ENCODE data around the gene MCRIP2. TPM values are rescaled to one million over a fixed set of nuclear protein-coding genes. Genes with fewer than 3 reads are reported as not detected.

MCRIP2 gene
- total and polyA plus RNA-seq, 10 donors, result 23.6 to 106 (median 41.8) TPM

GRCh38 chr16:658679-659571, 17.3 kb downstream of the MCRIP2 start:
- TF ChIP-seq POLR2A (IDR thresholded peaks at IDR 0.05) (no peak), CTCF (IDR thresholded peaks at IDR 0.05 in 8 of 11, conservative IDR thresholded peaks at IDR 0.05 in 3 of 11) (no peak), POLR2AphosphoS5 (IDR thresholded peaks at IDR 0.05) (no peak)
- intact Hi-C loops (cut with DNase I; ENCODE audit: low total_unique reads), result no loop called here
- 88 to 95% (median 92%) methylated on average over 21 to 35 of the region's 35 CpGs for WGBS, 5 donors

GRCh38 chr16:659618-660017, 18.0 kb downstream of the MCRIP2 start:
- Histone ChIP-seq H3K9me3 (no peaks in the 10 kb centered on the region), H3K27ac (peak overlapping the region in 2 of 8 donors; percentile 78 to 84), H3K4me1 (peaks cover 9 to 22% (median 16%) of the 10 kb centered on the region in 6 donors), H3K36me3 (peaks cover 0 to 39% (median 0%) of the 10 kb centered on the region in 6 donors), H3K27me3 (replicated peaks in 1 of 7) (no peaks in the 10 kb centered on the region), H3K4me3 (no peak overlapping the region)
- intact Hi-C loops (cut with DNase I; ENCODE audit: low total_unique reads), result no loop called here
- DNase-seq, result no peak
- TF ChIP-seq CTCF (IDR thresholded peaks at IDR 0.05 in 8 of 11, conservative IDR thresholded peaks at IDR 0.05 in 3 of 11) (no peak), POLR2A (IDR thresholded peaks at IDR 0.05) (no peak), POLR2AphosphoS5 (IDR thresholded peaks at IDR 0.05) (no peak)
- WGBS, 5 donors, result 87 to 93% (median 91%) methylated on average over 16 to 20 of the region's 20 CpGs

More at GRCh38 chr16:658679-659571, 17.3 kb downstream of the MCRIP2 start:
- H3K4me3 ChIP-seq, result no peak overlapping the region
- H3K27me3 ChIP-seq (replicated peaks in 1 of 7), result no peaks in the 10 kb centered on the region
- peaks cover 9 to 22% (median 16%) of the 10 kb centered on the region in 6 donors for H3K4me1 ChIP-seq
- no peak for DNase-seq
- no peak overlapping the region for H3K27ac ChIP-seq
- H3K36me3 ChIP-seq, result peaks cover 0 to 40% (median 0%) of the 10 kb centered on the region in 6 donors
- no peaks in the 10 kb centered on the region for H3K9me3 ChIP-seq

GRCh38 chr16:660132-660458, 18.5 kb downstream of the MCRIP2 start:
- no peaks in the 10 kb centered on the region for H3K27me3 ChIP-seq (replicated peaks in 1 of 7)
- peak overlapping the region in 6 of 8 donors; percentile 73 to 84 (median 78) for H3K27ac ChIP-seq
- intact Hi-C loops (cut with DNase I; ENCODE audit: low total_unique reads), result no loop called here
- WGBS, 5 donors, result 52 to 77% (median 58%) methylated on average over 5 to 6 of the region's 6 CpGs
- H3K4me1 ChIP-seq, result peaks cover 9 to 22% (median 16%) of the 10 kb centered on the region in 6 donors
- no peak for TF ChIP-seq CTCF (IDR thresholded peaks at IDR 0.05 in 8 of 11, conservative IDR thresholded peaks at IDR 0.05 in 3 of 11)
- no peak for DNase-seq
- H3K4me3 ChIP-seq, result peak overlapping the region in 4 of 8 donors; percentile 26 to 61 (median 34)
- H3K9me3 ChIP-seq, result no peaks in the 10 kb centered on the region
- peaks cover 0 to 36% (median 0%) of the 10 kb centered on the region in 6 donors for H3K36me3 ChIP-seq

- Histone ChIP-seq H3K4me1 (peaks cover 9 to 22% (median 16%) of the 10 kb centered on the region in 6 donors), H3K27me3 (replicated peaks in 1 of 7) (no peaks in the 10 kb centered on the region), H3K36me3 (peaks cover 0 to 31% (median 0%) of the 10 kb centered on the region in 6 donors), H3K9me3 (no peaks in the 10 kb centered on the region), H3K27ac (peak overlapping the region in 7 of 8 donors; percentile 53 to 84 (median 78)), H3K4me3 (peak overlapping the region in 6 of 8 donors; percentile 8 to 61 (median 30))
- TF ChIP-seq POLR2AphosphoS5 (IDR thresholded peaks at IDR 0.05), result peak; percentile 64 to 84 (median 70)
- no peak for TF ChIP-seq POLR2A (IDR thresholded peaks at IDR 0.05)
- peak; percentile 4 to 83 (median 67) for TF ChIP-seq CTCF (IDR thresholded peaks at IDR 0.05 in 8 of 11, conservative IDR thresholded peaks at IDR 0.05 in 3 of 11)
- WGBS, 5 donors, result 4 to 32% (median 16%) methylated on average over 8 to 38 of the region's 43 CpGs
- peak; percentile 95 for DNase-seq
- intact Hi-C loops (cut with DNase I; ENCODE audit: low total_unique reads), result no loop called here
These were observed 19.0 kb downstream of the MCRIP2 start for GRCh38 chr16:660459-661183.

All from spleen (tissue), 11 donors.